HL-60 (cell line): ENCODE results near the gene CD151.

Experiments
- DNase-seq, 2 experiments: peaks; one replicate each; pipeline ENCODE4 v3.0.0-alpha.2; 2010 to 2020; ENCODE audit warnings: low read depth in 1 of 2, low spot score in 1 of 2
- H3K27ac ChIP-seq: fragments of 250-450 bp; sonication (Bioruptor Pico); replicated peaks from 2 replicates; pipeline ENCODE4 v1.5.1; 2020; ENCODE audit warnings: mild to moderate bottlenecking, moderate library complexity
- H3K27me3 ChIP-seq: fragments of 250-450 bp; sonication (Bioruptor Pico); 2 replicates; pipeline ENCODE4 v1.5.1; 2021; ENCODE audit warnings: mild to moderate bottlenecking, moderate library complexity; ENCODE audit not compliant: insufficient read depth, poor library complexity, severe bottlenecking
- H3K4me3 ChIP-seq: replicated peaks from 2 replicates; pipeline ENCODE4 v1.5.1; 2011; ENCODE audit warnings: mild to moderate bottlenecking, control low read depth, low read length; ENCODE audit not compliant: insufficient read depth
- GABPA ChIP-seq: IDR thresholded peaks from 2 replicates; pipeline ENCODE4 v1.6.1; 2012; ENCODE audit warnings: low read depth
- POLR2AphosphoS5 ChIP-seq: IDR thresholded peaks from 2 replicates; pipeline ENCODE4 v1.6.1; 2012; ENCODE audit warnings: low read depth
- SPI1 ChIP-seq: IDR thresholded peaks from 2 replicates; pipeline ENCODE4 v1.6.1; 2012; ENCODE audit warnings: low read depth, mild to moderate bottlenecking, borderline replicate concordance
- TF ChIP-seq, protein P1 (sequence below): IDR thresholded peaks from one replicate; pipeline ENCODE4 v1.5.1; 2011; ENCODE audit warnings: low read length, control low read depth, inconsistent platforms; ENCODE audit not compliant: insufficient read depth
- TF ChIP-seq, protein P2 (sequence below): IDR thresholded peaks from 2 replicates; pipeline ENCODE4 v1.6.1; 2012; ENCODE audit warnings: low read depth; ENCODE audit not compliant: insufficient replicate concordance

The CD151 gene

DNA sequence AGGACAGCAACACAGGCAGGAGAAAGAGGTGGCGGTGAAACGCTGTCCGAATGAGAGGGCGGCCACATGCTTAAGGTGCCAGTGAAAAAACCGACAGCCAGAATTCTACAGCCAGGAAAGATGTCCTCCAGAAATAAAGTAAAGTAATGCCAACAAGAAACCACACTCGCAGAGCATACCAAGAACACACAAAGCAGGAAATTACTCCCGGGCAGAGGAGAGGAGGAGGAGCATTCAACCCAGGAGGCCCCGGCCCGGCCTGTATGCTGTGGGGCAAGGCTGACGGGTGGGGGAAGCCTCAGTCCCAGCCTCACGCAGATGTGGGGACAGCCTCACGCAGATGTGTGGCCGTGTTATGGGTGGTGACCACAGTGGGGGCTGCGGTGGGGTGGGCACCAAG is 49.8 kb downstream of the CD151 start:
- H3K27me3 ChIP-seq: no peaks in the 10 kb centered on the region
- H3K27ac ChIP-seq: no peak overlapping the region
- DNase-seq: no peak
- TF ChIP-seq, protein P1, sequence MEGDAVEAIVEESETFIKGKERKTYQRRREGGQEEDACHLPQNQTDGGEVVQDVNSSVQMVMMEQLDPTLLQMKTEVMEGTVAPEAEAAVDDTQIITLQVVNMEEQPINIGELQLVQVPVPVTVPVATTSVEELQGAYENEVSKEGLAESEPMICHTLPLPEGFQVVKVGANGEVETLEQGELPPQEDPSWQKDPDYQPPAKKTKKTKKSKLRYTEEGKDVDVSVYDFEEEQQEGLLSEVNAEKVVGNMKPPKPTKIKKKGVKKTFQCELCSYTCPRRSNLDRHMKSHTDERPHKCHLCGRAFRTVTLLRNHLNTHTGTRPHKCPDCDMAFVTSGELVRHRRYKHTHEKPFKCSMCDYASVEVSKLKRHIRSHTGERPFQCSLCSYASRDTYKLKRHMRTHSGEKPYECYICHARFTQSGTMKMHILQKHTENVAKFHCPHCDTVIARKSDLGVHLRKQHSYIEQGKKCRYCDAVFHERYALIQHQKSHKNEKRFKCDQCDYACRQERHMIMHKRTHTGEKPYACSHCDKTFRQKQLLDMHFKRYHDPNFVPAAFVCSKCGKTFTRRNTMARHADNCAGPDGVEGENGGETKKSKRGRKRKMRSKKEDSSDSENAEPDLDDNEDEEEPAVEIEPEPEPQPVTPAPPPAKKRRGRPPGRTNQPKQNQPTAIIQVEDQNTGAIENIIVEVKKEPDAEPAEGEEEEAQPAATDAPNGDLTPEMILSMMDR: no peak
- TF ChIP-seq SPI1: no peak
- TF ChIP-seq GABPA: no peak
- TF ChIP-seq, protein P2, sequence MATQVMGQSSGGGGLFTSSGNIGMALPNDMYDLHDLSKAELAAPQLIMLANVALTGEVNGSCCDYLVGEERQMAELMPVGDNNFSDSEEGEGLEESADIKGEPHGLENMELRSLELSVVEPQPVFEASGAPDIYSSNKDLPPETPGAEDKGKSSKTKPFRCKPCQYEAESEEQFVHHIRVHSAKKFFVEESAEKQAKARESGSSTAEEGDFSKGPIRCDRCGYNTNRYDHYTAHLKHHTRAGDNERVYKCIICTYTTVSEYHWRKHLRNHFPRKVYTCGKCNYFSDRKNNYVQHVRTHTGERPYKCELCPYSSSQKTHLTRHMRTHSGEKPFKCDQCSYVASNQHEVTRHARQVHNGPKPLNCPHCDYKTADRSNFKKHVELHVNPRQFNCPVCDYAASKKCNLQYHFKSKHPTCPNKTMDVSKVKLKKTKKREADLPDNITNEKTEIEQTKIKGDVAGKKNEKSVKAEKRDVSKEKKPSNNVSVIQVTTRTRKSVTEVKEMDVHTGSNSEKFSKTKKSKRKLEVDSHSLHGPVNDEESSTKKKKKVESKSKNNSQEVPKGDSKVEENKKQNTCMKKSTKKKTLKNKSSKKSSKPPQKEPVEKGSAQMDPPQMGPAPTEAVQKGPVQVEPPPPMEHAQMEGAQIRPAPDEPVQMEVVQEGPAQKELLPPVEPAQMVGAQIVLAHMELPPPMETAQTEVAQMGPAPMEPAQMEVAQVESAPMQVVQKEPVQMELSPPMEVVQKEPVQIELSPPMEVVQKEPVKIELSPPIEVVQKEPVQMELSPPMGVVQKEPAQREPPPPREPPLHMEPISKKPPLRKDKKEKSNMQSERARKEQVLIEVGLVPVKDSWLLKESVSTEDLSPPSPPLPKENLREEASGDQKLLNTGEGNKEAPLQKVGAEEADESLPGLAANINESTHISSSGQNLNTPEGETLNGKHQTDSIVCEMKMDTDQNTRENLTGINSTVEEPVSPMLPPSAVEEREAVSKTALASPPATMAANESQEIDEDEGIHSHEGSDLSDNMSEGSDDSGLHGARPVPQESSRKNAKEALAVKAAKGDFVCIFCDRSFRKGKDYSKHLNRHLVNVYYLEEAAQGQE: no peak
- TF ChIP-seq POLR2AphosphoS5: no peak
- no peak overlapping the region for H3K4me3 ChIP-seq

- no peak for TF ChIP-seq SPI1
- TF ChIP-seq POLR2AphosphoS5: no peak
- TF ChIP-seq, protein P2: no peak
- no peak for TF ChIP-seq GABPA
- TF ChIP-seq, protein P1: no peak
- H3K27ac ChIP-seq: no peak overlapping the region
- H3K4me3 ChIP-seq: no peak overlapping the region
- no peaks in the 10 kb centered on the region for H3K27me3 ChIP-seq
- DNase-seq: no peak
Observed at GRCh38 chr11:883527-883926, 50.8 kb downstream of the CD151 start.

DNA sequence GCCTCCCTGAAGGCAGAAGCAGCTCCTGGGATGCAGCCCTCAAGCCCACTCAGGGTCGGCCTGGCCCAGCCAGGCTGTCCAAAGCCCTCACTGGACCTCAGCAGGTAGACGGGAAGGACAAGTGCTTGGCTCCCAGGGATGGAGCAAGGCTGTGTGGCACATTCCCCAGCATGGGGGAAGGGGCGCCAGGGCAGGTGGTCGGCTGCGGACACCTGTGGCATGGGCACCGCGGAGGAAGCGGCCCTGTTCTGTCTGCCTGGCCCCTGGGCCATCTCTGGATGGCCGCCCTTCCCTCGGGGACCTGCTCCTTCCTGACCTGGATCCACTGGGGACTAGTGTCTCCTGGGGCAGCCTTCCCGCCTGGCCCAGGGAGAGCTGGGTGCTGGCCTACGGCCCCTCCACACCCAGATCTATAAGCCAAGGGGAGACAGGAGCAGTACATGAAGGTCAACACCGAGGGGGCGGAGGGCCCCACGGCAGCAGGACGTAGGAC is 51.9 kb downstream of the CD151 start:
- TF ChIP-seq, protein P2: no peak
- TF ChIP-seq, protein P1: no peak
- TF ChIP-seq SPI1 (no peak), GABPA (no peak), POLR2AphosphoS5 (no peak)
- H3K27me3 ChIP-seq: no peaks in the 10 kb centered on the region
- H3K4me3 ChIP-seq: no peak overlapping the region
- DNase-seq: no peak
- H3K27ac ChIP-seq: no peak overlapping the region
